RWPE1 (cell line): ENCODE results near the gene CIZ1.
"Not testable (repeated sequence)": the region's sequence is repeated elsewhere in the genome, so short reads cannot be mapped to it uniquely, and the experiment has no call there.

ENCODE experiments used
- CTCF ChIA-PET: fragments of 350-600 bp; sonication (Branson Sonifier 250); formaldehyde crosslinking; extraction: SDS; loops from one replicate; lab custom pipeline; 2021; lab: Yijun Ruan, JAX
- POLR2A ChIA-PET: fragments of 400-600 bp; formaldehyde crosslinking; extraction: SDS; loops from one replicate; lab custom pipeline; 2020; ENCODE audit warnings: antibody characterized with exemption; ENCODE audit not compliant: low non-redundant PET; lab: Yijun Ruan, JAX
- DNase-seq: peaks from one replicate; pipeline ENCODE4 v3.0.0; 2012; ENCODE audit warnings: low spot score
- H3K27ac ChIP-seq: fragments of 450-650 bp; 2 replicates; pipeline ENCODE4 v1.5.1; 2017
- CTCF ChIP-seq: fragments of 450-650 bp; conservative IDR thresholded peaks from 2 replicates; pipeline ENCODE4 v1.5.1; 2017; ENCODE audit warnings: low read depth, mild to moderate bottlenecking

The CIZ1 gene

GRCh38 chr9:128138001-128138400 is 53.4 kb downstream of the CIZ1 start:
- no peak for TF ChIP-seq CTCF
- ChIA-PET CTCF (interaction anchor here (1.9 kb wide), 1 partner anchor 20 kb away, joined by 8 read pairs; no protein-coding TSS in a partner anchor), POLR2A (no interaction called here)
- DNase-seq: no peak
- no peak overlapping the region for H3K27ac ChIP-seq

- TF ChIP-seq CTCF: no peak
- DNase-seq: peak; percentile 50
- ChIA-PET CTCF (interaction anchor here (0.6 to 1.9 kb wide), 4 partner anchors 9 to 27 kb away, joined by 3 to 8 read pairs (median 4); no protein-coding TSS in a partner anchor), POLR2A (interaction anchor here (0.6 to 1.1 kb wide), 4 partner anchors 9 to 56 kb away, joined by 3 to 4 read pairs (median 4); no protein-coding TSS in a partner anchor)
- peak overlapping the region; percentile 10; the same call in 1 of the 2 replicates for H3K27ac ChIP-seq
Observed at GRCh38 chr9:128136816-128137793, 54.3 kb downstream of the CIZ1 start.

DNA sequence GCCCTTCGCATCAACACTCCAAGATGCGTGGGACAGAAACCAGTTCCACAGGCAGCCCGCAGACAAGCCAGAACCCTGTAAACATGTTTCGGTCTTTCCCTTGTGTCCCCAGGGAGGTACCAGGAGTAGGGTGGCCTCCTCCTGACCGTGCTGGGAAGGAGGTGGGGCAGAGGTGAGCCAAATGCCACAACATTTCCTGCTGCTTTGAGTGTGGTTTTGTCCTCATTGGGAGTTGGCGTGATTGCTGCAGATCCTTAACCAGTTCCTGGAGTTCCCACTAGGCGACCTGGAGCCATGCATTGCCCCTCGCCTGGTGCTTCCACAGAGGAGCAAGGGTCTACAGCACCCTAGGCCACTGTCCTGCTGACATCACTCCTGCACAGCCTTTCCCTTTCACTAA is 55.8 kb downstream of the CIZ1 start:
- H3K27ac ChIP-seq, POLR2A ChIA-PET, DNase-seq, CTCF ChIA-PET: not testable (repeated sequence)

DNA sequence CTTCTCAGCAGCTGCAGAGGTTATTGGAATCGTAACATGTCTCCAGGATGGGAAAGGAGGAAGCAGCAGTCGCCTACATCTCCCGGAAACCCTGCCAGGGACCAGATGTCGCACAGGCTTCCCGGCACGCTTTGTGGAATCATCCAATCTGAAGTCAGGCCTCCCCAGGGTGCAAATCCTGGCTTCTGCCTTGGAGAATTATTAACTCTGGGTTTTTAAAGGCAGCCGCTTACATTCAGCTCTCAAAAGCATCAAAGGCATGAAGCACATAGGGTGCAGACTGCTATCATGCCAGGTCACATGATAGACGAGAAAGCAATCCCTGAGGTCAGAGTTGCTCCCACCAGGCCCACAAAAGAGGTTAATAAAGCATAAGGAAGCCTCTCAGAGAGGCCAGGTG is 59.2 kb downstream of the CIZ1 start:
- POLR2A ChIA-PET, DNase-seq, CTCF ChIA-PET, H3K27ac ChIP-seq: not testable (repeated sequence)

- POLR2A ChIA-PET, DNase-seq, CTCF ChIA-PET, H3K27ac ChIP-seq: not testable (repeated sequence)
Observed at GRCh38 chr9:128131346-128131745, 60.0 kb downstream of the CIZ1 start.

DNA sequence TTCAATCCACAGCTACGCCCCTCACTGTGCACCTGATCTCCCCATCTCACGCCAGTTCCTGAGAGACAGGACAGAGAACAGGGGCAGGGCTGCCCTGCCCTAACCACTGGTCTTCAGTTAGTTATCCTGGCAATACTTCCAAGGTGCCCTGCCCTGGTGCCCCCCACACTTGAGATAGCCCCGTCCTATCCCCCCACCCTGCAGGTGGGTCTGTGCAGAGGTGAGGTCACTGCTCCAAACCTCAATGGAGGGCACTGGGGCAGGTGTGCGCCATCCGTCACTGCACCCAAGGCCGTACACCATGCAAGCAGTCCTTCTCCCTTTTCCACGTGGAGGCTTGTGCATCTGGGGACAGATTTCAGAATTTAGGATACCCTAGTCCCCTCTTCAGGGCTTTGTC is 60.7 kb downstream of the CIZ1 start:
- DNase-seq, H3K27ac ChIP-seq, POLR2A ChIA-PET: not testable (repeated sequence)
- CTCF ChIA-PET: interaction anchor here (0.6 kb wide), 1 partner anchor 60 kb away, joined by 3 read pairs; no protein-coding TSS in a partner anchor

GRCh38 chr9:128129976-128130590 is 61.3 kb downstream of the CIZ1 start:
- H3K27ac ChIP-seq, POLR2A ChIA-PET, DNase-seq: not testable (repeated sequence)
- CTCF ChIA-PET: interaction anchor here (0.6 kb wide), 1 partner anchor 61 kb away, joined by 3 read pairs; no protein-coding TSS in a partner anchor
- peak; percentile 73 for TF ChIP-seq CTCF

DNA sequence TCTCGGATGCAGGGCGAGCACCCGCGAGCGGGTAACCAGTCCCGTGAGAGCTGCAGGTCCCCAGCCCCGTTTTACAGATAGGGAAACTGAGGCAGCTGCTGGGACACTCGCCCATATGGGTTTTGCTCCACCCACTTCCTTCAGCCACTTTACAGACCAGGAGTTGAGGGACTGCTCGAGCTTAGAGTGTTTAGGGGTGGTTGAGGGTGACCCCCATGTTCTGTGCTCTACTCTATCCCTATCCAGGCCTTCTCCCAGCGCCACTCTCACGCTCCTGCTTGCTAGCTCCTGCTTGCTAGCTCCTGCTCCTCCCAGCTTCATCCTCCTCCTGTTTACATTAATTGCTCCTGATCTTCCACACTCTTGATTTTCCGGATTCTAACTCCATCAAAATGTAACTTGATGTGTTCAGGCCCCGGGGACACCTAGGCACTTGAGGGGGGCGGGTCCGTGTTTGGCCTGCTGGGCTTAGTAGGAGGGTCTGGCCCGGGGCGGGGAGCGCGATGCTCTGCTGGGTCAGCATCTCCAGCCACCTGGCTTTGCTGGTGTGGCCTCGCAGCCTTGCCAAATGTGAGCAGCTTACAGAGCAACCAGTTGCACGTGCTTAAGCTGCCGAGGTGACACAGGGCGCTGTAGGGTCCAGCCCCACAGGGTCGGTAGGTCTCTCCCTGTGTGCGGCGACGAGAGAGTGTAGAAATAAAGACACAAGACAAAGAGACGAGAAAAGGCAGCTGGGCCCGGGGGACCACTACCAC is 62.4 kb downstream of the CIZ1 start:
- TF ChIP-seq CTCF: no peak
- CTCF ChIA-PET: interaction anchor here (0.8 to 4.2 kb wide), 3 partner anchors 11 to 25 kb away, joined by 3 to 40 read pairs (median 4); no protein-coding TSS in a partner anchor
- POLR2A ChIA-PET: interaction anchor here (0.5 to 2.0 kb wide), 5 partner anchors 13 to 163 kb away, joined by 3 to 7 read pairs (median 5); partner anchors contain the start of gene BBLN
- peak overlapping the region; percentile 95 for H3K27ac ChIP-seq
- DNase-seq: no peak
